OCI-M1 (cell line): Measurements from ENCODE around the gene CGRRF1.

Experiments used
- DNase-seq: peaks from one replicate; lab custom pipeline; 2025; lab: John Stamatoyannopoulos, UW

CGRRF1 gene, protein sequence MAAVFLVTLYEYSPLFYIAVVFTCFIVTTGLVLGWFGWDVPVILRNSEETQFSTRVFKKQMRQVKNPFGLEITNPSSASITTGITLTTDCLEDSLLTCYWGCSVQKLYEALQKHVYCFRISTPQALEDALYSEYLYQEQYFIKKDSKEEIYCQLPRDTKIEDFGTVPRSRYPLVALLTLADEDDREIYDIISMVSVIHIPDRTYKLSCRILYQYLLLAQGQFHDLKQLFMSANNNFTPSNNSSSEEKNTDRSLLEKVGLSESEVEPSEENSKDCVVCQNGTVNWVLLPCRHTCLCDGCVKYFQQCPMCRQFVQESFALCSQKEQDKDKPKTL

DNA sequence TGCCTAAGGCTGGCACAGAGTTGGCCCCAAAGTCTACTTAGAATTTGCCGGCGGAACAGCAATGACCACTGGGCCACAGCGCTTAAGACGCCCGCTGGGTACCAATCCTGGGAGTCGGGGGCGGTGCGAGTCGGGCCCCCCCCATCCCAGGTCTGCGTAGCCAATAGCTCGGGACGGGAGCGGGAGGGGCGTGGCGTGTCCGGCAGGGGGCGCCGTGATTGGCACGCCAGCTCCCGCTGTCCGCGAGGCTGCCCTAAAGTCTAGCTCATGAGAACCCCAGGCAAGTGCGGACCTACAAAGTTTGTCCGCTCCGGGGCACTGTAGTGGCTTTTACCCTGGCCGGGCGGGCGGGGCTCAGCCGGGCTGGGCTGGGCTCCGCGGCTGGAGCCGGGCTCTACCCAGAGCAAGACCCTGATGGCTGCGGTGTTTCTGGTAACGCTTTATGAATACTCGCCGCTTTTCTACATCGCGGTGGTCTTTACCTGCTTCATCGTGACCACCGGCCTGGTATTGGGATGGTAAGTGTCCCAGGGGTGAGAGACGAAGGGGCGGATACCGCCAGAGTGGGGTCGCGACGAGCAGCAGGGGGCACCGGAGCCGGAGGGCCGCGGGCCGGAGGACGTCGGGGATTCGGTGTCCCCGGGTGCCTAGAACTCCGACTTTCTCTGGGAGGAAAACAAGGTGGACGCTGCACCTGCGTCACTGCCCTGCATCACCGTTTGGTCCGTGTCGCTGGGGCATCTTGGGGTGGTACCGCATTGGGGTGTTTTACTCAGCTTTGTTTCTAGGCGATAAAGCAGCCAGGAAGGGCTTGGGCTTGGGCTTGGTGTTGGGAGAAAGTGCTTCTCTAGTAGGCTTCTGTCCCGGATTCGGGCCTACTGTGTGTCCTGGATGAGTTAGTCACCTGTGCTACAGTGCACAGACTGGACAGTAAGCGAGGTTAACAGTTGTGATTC is at the start of gene CGRRF1:
Gene CGRRF1, plus strand, starts transcription at position 361 of the 956 bp plus-strand sequence. Its CDS starts 54 bp downstream, at position 415.
- DNase-seq, result peak; percentile 96

DNA sequence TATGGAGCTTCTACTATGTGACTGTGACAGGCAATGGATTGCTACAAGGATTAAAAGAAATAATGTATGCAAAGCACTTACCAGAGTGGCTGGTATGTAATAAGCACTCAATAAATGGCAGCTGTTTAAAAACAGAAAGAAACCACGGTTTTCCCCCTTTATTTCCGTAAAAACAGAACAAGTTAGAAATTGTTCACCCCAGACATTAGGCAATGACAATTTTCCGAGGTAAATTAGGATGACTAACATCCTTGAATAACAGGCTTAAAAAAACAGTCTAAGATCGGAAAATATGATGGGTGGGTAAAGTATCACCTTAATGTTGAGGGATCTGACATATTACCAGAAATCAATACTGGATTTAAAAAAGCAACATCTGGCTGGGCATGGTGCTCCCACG is 47.7 kb upstream of the CGRRF1 start:
- no peak for DNase-seq

DNA sequence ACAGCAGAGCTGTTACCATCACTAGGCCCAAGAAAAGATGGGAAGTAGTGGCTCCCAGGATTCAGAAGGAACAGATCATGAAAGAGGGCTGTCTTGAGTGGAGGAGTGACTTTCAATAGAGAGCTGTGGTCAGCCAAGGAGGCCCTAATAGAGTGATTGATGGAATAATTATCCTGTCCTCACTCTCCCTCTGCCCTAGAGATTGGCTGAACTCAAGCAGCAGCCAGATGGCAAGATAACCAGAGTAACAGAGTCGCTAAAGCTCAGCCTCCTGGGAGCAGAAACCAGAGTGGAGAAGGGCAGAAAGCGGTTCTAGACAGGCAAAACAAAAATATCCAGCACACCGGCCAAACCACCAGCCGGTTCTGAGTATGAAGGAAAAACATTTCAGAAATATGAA is 44.1 kb upstream of the CGRRF1 start:
- no peak for DNase-seq

DNA sequence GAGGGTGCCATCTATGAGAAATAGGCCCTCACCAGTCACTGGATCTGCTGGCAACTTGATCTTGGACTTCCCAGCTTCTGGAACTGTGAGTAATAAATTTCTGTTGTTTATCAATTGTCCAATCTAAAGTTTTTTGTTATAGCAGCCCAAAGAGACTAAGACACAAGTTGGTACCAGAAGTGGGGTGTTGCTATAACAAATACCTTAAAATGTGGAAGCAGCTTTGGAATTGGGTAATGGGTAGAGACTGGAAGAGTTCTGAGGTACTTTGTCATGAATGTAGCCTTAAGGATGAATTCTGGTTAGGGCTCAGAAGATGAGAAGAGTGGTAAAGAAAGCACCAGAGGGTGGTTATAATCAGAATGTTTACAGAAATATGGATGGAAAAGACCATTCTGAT is 42.4 kb upstream of the CGRRF1 start:
- no peak for DNase-seq

DNA sequence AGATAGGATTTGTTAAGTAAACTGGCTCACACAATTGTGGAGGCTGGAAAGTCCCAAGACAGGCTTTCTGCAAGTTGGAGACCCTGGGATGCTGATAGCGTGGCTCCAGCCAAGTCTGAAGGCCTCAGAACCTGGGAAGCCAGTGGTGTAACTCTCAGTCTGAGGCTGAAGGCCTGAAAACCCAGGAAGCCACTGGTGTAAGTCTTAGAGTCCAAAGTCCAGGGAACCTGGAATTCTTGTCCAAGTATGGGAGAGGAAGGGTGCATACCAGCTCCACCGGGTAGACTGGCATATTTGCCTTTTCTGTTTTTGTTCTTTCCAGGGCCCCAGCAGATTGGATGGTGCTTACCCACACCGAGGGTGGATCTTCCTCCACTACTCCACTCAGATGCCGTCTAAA is 39.0 kb upstream of the CGRRF1 start:
- no peak for DNase-seq

DNA sequence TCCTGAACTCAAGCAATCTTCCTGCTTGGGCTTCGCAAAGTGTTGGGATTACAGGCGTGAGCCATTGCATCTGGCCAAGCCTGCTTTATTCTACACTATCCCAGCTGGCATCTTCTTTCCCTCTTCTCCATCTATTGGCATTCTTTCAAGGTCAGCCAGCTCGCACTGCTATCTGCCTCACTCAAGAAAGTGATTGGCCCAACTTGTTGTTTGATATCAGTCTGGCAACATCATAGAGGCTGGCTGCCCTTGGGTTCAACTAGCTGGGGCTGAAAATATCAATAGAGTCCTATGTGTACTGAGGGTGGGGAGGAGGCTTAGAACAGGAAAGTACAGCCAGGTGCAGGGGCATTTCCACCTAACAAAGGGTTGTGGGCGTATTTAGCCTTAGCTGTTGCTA is 38.1 kb upstream of the CGRRF1 start:
- DNase-seq, result no peak

DNA sequence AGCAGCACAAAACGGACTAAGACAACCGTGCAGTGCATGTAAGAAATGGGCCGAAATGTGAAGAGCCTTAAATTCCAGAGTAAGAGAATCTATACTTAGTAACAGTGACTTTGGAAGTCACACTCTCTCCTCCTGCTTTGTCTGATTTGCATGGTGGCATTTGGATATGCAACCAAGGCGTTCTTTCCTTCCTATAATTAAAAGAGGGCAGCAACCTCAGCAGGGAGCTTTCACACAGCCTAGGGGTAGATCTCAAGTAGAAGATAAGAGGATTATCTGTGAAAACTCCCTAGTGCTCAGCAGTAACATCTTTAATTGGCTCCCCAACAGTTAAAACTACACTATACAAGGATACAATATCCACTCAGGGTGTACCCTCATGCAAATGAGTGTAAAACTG is 37.4 kb upstream of the CGRRF1 start:
- DNase-seq, result no peak

DNA sequence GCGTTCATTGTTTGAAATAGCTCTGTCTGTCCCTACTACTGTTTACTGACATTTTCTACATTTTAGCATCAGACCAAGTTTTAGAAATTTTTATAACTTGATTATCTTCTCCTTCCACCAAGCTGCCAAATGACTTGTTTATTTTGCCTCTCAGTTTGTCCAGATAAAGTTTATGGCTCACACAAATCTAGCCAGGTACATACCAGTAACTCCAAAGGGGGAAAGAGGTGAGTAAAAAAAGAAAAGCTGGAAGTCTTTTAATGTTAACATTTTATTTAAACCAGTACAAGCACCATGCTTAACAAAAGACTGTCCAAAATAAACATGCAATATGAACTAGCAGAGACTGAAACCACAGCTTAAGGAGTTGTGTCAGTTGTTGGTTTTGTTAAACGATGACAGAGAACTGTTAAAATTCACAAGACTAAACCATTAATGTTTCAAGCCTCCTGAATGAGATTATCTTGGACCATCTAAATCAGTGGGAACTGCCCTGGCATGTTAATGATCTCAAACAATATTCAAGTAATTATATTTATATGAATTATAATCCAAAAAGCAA is 35.4 kb upstream of the CGRRF1 start:
- DNase-seq, result no peak

DNA sequence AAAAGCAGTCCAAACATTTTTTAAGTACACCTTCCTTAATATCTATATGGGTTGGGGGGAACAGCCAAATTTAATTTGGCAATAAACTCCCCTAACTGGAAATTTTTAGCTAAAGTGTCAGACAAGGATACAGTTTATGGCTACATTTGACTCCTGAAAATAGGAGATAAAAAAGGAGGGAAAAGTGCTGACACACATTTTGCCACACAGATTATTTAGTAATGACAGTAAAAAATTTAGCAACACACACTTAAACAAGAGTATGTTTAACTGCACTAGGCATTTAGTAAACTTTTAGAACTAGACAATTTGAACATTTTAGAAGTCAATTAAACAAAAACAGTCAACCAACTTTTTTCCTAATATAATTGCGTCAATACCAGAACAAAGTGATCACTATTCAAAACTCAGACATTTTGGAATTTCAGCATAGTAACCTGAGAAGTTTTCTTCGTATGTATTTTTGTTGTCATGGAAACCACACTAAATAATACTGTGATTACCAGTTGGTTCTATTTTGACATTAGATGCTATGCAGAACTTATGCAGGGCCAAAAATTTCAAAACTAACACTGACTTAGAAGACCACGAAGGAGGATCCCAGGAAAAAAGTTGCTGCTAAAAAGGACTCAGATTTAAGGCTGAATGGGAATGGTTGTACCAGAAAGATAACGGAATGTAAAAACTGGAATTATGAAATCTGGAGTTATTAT is 34.4 kb upstream of the CGRRF1 start:
- DNase-seq, result no peak

DNA sequence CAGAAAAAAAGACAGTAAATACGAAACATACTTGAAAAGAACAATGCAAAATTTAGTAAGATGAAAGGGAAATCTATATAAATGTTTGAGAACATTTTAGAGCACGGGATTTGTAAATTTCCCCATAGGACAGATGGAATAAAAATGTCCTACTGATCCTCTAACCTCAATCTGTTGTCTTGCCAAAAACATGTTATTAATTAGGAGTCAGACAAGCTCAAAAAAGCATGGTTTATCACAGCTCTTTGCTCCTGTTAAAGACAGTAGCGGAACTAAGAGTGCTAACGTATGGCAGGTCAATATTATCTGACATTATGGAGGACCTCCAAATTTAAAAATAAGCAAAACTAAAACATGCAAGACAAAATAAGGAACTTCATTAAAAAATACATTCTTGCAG is 33.8 kb upstream of the CGRRF1 start:
- no peak for DNase-seq

DNA sequence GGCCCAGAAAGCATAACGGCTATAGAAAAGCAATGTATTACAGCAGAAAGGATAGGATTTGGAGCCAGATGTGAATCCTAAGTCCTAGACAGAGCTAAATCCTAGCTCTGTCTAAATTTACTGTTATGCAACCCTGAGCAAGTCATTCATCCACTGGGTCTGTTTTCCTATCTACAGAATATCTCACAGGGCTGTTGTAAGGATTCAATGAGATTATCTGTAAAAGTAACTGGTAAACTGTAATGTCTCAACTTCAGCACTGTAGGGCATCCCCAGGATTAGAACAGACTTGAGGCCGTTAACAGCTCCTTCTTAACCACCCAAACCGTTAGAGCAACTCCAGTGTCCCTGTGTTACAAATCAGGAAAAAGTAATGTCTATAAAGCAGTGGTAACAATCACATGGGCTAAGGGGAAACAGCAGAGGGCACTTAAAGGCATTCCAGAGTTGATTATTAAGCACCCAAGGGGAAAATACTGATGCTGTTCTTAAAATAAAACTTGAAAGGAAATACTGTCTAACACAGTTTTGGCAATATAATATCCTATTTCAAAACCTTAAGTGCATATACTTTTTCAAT is 31.0 kb upstream of the CGRRF1 start:
- DNase-seq, result no peak

DNA sequence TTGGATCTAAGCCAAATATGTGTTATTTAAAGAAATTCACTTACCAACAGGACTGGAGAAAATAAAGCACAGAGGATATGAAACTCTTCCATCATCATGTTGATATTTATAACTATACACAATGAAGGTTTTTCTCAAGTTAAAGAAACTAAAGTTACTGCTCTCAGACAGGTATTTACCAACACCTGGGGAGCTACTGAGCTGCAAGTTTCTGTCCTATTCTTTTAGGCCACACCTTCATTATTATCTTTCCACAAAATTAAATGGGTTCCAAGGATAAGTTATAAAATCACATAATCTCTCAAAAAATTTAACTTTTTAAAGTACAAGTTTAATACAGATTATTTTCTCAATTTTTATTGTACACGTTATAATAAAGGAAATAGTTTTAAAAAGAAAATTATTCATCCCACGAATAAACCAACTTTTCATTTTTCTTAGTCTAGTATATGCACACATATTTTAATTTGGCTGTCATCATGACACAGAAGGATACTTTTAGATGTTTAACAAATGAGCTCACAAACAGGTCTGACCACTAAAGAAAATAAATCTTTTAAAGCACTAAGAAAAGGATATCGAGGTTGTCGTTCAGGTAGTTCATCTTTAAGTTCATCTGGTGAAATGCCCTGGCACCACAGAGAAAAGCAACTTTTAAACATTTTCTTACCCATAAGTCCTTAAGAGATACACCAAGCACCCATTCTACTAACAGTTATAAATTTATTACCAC is 28.7 kb upstream of the CGRRF1 start:
- DNase-seq, result no peak

DNA sequence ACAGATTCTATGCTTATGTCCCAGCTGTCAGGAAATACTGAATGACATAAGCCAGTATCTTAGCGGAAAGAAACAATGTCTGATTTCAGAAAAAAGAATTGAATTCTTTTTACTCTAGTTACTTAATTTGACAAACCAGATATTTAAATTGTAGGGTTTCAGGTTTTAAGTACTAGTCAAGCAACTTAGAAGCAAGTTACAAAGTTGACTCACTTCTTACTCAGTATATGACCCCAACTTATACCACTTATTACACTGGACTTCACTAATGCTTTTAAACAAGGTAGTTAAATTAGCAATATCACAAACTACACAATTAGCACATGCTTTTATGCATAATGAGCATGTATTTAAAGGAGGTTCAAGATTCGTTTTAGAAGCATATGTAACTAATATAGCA is 28.0 kb upstream of the CGRRF1 start:
- no peak for DNase-seq

DNA sequence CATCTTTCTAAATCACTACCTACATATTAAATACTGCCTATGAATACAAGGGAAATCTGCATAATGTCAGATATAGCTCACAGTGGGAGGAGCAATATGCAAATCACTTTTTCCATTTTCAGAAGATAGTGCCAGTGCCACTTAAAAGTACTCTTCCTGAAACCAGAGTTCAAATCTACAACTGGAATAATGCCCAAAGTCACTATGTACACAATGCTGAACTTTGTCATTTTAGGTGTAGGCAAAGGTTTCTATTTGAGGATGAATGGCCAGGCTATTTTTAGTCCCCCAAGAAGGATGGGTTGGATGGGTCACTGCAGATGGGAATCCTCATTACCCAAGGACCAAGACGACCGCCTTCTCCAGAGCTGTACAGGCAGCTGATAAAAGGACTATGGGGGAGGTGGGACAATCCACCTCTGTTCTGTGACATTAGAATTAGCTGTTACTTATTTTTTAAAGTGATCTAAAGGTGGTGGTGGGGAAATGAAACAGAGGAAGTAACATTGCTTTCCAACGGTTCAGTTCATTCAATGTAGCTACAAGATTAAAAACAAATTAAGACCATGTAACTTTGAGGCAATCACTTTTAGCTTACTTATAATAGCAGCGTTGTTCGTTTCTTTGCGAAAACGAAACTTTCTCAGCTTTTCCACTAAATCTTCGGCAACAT is 26.5 kb upstream of the CGRRF1 start:
- DNase-seq, result no peak

DNA sequence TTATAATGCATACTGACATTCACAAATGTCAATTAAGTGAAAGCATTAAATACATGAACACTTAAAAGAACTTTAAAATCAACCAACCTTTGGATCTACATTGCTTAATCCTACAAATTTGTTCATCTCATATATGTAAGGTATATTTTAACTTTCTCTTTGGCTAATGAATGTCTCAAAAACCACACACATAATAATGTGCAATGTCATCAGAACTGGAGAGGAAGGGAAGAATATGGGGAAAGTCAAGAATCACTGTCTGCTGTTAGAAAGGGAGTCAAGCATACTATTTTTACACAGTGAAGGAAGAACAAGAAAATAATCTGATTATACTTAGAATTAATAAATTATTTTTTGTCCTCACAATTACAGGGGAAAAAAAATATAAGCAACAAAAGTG is 25.9 kb upstream of the CGRRF1 start:
- DNase-seq, result no peak

DNA sequence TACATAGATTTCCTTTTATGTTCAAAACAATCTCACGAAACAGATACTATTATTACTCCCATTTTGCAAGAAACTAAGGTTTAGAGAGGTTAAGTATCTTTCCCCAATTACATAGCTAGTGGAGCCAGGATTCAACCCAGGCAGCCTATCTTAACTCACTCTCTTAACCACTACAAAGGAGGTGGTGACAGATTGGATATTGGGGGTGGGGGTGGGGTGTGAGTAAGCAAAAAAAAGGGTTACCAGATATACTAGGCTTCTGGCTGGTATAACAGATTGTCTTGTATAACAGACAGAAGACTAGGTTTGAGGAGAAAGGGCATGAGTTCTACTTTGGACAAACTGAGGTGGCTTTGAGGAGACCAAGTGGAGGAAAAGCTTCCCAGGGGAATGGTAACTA is 23.0 kb upstream of the CGRRF1 start:
- peak; percentile 47 for DNase-seq

DNA sequence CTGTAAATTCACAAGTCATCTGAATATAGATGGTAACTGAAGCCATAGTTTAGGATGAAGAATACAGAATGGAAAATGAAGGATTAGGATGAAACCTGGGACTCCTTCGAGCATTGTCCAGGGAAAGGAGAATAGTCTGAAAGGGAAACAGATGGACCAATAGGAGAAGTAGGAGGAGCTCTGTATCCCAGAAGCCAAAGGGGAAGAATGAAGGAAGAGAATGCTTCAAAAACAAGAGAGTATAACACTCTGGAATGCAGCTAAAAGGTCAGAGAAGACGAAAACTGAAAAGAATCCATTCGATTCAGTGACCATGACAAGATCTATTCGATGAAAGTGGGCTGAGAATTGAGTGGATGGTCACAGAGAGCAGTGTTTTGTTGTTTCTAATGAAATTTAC is 21.9 kb upstream of the CGRRF1 start:
- peak; percentile 20 for DNase-seq

DNA sequence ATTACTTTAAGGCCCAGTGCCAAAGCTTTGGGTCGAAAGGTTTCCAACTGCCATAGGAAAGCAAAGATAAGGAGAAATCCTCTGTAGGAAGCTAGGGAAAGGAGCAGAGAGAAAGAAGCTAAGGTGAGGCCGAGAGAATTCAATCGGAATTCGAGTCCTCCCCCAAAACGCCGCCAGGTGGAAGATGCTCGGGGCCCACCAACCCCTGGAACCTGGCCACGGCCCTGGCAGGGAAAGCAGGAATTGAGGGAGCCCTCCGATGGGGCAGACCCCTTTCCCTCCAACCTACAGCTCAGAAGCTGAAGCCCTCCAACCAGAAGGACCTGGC is 21.4 kb upstream of the CGRRF1 start:
- peak; percentile 33 for DNase-seq

DNA sequence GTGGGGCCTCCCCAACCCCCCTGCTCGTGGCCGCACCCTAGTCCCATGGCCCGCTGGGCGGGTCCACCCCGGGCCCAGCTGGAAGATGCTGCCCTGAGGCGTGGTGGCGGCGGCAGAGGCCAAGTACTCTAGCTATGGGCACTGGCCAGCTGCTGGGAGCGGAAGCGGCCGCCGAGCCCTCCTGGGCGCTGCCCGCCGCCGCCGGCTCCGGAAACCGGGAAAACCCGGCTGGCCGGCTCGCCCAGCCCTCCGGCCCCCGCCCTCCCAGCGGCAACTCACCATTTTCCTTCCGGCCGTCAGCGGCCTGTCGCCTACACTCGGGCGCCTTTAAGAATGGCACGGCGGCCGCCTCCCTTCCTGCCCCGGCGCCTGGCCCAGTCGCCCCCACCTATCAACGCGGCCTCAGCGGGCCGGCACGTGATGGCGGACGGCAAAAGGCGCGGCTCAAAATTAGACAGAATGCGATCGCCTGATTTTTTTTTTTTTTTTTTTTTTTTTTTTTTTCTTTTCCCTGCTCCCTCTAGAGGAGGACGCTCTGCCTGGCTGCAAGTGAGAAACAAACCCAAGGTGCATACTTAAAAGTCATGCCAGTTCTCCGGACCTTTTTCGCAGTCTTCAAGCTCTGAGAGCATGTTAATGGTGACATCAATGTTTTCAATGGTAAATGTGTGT is 20.9 kb upstream of the CGRRF1 start, which contains the start of gene GMFB:
Gene GMFB, minus strand, starts transcription at position 335 of the 672 bp plus-strand sequence. Its CDS starts 53 bp downstream, at position 282.
- DNase-seq, result peak; percentile 85

DNA sequence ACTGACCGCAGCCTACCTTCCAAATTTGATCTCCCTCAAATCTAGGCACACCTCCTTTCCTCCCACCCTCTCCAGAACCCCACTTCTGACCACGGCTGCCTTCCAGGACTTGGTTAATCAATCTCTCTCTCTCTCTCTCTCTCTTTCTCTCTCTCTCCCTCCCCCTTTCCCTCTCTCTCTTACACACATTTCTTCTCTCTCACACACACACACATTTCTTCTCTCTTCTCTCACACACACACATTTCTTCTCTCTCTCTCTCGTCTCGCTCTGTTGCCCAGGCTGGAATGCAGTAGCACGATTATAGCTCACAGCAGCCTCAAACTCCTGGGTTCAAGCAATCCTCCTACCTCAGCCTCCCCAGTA is 20.4 kb upstream of the CGRRF1 start:
- no peak for DNase-seq
